HG02943 (cell line): ENCODE measurements around the gene PFKFB1.

Experiments
- ATAC-seq: cut with Tn5 transposase; IDR thresholded peaks from one replicate; pipeline ENCODE4 v1.9.1; 2021; ENCODE audit warnings: mild to moderate bottlenecking, low read depth, moderate library complexity; ENCODE audit not compliant: unreplicated experiment

PFKFB1 gene

DNA sequence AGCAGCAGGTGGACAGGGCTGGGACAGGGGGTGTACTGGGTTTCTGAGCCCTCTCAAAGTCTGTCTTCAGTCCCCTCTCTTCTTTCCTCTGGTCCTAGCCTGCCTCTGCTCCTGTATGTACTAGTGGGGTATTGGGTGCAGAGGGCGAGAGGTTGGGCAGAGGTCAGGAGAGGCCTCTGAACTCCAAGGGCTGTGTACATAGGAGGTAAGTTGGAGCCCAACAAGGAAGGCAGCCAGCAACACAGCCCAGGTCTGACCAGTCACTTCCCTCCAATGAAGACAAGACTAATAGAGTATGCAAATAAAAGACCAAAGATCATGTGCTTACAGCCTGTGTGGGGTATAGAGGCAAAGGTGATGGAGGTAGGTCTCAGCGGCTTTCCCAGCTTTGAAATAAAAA is at the start of gene PFKFB1:
Gene PFKFB1 (minus strand): TSS at position 90 of the 400 bp plus-strand sequence. CDS start 181 bp downstream, outside the sequence.
- ATAC-seq, result no peak

DNA sequence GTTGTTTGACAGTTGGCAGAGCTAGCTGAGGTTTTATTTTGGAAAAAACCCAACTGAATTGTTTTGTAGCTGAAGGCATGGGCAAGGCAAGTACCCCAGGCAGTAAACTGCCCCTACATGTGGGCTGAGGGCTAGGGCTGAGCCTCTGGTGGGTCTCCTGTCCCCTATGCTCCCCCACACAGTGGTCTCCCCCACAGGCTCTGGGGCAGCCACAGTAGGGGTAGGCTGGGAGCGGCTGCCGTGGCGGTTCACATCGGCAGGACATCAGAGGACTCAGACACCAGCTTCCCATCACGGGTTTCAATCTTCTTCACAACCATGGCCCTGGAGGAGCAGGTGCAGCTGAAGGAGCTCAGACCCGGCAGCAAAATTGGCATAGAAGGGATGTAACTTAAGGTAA is 47.5 kb upstream of the PFKFB1 start:
- ATAC-seq, result no peak

DNA sequence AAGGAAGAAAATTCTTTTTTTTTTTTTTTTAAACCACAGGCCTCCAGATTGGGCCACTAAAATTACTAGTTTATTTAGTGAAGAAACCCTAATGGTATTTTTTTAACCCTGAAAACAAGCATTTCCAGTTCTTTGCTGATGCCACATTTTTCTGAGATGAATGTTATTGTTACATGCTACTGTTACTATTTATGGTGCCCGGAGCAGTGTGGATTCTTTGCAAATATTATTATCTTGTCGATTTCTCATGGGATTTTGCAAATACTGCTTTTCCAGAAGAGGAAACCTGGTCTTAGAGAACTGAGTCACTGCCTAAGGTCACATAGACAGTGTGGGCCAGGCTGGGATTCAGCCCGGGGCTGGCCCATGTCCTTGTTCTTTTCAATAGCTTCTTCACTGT is 45.5 kb upstream of the PFKFB1 start:
- no peak for ATAC-seq

DNA sequence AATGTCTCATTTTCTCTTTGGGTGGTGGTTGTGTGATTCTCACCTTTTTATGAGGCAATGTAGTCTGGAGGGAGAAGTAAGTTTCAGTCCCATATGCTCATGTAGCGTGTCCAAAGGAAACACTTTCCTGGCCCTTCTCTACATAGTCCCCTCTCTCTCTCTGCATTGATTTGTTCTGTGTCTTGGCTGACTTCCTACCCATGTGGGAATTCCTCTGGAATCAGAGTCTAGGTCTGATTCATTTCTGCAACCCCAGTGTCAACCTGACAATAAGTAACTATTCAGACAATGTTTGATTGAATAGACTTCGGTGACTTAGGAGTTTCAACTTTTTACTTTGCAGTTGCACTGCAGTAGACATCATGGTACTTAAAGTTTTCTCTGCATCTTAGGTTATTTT is 39.4 kb upstream of the PFKFB1 start:
- ATAC-seq, result no peak

DNA sequence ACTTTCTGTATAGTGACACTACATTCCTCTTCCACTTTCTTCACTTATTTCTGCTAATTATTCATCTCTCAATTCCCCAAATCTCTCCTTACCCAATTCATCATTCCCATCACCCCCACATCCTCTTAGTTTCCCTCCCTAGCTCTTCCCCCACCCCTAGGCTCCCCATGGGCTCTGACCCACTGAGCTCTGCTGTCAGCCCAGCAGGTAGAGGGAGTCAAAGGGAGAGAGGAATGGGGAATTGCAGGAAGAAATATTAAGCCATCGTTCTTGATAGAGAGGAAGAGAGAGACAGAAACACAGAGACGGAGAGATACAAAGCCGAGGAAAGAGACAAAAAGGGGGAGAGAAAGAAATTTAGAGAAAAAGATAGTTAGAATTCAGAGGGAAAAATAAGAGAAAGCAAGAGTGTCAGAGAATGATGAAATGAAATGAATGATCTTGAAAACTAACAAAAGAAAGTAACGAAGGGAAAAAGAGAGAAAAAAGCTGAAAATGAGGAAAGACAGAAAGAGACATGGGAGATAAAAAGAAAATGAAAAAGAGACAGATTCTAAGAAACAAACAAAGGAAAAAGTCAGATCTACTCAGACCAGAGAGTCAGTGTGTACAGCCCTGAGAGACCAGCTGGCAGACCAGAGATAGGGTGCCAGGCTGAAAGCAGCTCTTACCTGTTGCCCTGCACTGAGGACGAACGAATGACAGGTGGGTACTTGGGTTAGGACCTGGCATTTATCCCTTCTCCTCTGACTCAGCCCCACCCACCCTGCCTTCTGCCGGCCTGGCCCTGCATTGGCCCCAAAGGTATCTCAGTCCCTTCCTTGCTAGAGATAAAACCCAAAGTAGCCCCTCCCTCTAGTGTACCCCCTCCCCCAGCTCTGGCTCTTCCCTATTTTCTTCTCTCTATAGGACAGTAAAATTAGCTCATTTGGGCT is 36.5 kb upstream of the PFKFB1 start, which contains the start of gene ALAS2:
Gene ALAS2 (minus strand): TSS at position 707 of the 935 bp plus-strand sequence. CDS start 4,977 bp downstream, outside the sequence.
- ATAC-seq, result no peak

DNA sequence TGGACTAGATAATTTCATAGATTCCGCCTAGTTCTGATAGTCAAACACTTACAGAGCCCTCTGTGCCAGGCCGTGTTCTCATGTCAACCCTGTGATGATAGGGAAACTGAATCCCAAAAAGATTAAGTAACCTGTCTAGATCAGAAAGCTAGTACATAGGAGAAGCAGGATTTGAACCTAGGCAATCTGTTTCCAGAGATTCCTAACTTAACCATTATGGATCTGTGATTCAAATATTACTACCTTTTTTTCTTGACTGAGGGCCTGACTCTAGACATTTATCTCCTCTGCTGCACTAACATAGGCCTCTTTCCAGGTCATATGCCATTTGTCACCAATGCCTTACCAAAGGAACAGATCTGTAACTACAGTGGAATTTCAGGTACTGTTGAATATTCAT is 35.3 kb upstream of the PFKFB1 start:
- no peak for ATAC-seq

DNA sequence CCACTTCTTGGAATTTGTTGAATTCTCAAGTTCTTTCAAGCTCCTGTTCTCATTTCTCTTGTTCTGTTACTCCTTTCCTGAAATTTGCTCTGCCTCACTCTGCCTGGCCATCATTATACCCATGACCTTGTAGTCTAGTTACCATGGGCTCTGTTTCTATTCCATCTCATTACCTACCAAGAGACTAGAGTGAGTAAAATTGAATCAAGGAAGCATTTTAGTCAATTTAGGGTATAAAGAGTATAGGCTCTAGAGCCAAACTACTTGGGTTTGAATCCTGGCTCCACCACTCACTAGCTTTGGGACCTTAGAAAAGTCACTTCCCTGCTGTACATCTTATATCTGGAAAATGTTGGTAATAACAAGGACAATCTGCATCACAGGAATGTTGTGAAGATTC is 34.6 kb upstream of the PFKFB1 start:
- ATAC-seq, result no peak

DNA sequence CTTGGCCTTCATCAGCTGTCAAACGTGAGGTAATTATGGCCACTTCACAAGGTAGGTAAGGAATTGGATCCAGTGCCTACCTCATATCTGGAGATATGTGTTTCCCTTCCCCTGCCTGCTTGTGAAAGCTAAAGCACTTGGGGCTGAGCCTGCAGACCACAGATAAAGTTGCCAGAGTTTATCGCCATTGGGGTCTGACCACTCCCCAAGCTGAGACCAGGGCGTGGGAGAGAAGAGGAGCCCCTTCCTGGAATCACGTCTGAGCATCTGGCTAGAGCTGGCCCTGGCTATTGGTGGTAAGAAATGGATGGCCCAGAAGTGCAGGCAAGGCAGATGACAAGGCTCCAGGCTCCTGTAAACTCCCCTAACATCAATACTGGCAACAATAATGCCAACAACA is 34.1 kb upstream of the PFKFB1 start:
- ATAC-seq, result no peak

DNA sequence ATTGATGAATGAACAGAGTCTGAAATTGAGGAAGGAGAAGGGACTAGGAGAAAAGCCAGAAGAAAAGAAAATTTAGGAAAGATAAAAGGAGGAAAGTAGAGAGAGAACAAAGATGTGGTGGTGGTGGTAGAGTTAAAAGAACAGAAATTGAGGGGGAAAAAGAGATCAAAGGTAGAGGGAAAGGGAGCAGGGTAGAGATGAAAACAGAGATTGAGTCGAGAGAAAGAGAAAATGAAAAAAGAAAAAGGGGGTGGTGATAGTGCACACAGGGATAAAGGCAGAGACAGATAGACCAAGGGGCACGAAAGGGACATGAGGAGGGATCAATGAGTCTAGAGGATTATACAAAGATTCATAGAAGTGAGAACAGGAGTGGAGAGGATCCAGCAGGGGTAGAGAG is 32.9 kb upstream of the PFKFB1 start:
- no peak for ATAC-seq

DNA sequence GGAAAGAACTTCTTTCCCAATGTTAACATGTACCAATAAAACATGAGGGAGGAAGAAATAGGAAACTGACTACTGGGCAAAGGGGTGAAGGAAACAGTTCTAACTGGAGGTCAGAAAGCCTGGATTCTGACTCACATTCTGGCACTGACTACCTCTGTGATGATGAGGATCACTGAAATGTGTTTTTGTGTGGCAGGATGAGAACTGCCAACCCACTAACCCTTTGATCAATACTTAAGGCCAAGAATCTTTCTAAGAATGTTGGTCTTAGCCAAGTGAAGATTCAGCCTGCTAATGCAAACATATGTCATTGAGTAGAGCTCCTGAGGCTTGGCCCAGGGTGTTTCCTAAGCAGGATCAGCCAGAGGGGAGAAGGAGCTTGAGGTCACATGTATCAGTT is 32.2 kb upstream of the PFKFB1 start:
- ATAC-seq, result no peak

DNA sequence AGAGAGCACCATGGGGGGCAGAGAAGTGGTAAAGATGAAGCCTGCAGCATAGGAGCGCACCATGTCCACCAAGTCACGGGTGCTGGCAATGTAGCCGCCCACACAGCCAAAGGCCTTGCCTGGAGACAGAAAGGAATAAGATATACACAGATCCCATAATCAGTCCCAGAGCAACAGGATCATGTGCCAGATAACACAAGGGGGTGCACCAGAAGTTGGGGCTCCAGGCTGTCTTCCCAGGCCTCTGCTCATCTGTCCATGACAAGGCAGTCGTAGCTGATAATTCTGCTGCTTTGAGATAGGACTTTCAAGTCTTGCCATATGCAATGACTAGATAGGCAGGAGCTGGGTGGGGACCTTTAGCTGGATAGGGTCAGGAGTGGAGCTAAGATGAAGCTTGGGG is 20.9 kb upstream of the PFKFB1 start:
- no peak for ATAC-seq

DNA sequence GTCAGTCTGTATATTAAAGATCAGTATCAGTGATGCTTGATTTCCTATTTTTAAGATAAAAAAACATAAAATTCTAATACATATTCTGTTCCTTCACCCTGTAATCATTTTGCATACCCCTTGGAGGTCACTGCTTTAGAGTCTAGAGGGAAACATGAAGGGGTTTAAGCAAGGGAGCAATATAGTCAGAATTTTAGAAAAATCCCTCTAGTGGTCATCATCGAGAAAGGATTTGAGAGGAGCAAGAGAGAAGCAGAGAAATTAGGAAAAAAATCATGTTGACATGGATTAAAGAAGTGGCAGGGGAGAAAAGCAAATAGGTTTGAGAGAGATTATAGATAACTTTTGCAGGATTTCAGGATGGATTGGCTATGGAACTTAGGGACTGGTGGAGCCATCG is 17.3 kb upstream of the PFKFB1 start:
- no peak for ATAC-seq

DNA sequence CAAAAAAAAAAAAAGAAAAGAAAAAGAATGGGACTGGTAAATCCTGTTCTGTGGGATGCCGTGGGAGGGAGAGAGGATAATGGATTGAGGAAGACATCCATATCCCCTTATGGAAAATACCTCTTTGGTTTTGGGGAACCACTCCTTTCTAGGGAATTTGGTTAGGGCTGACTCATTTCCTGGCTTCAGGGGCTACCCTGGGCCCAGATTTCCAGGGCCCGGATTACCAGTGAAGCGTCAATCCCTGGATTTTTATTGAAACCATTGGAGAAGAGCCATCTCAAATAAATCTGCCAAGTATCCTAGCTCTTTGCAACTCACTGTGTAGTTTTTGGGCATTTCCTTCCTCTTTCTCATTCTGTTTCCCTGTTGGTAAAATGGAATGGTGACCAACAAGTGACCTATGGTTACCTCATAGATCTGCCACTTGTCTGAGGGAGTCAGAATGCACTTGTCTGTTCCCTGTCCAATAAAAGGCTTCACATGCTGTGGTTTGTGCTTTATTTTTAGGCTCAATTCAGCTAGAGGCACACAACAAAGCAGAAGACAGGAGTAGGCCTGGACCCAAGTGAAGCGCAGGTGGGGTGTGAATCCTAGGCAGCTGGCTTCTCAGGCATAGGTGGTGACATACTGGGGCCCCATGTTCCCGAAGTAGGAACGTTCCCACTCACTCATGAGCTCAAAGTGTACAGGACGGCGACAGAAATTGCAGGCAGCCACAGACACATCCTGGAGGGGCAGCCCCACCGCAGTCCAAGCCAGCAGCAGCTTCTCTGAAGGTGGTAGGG is 14.8 kb upstream of the PFKFB1 start:
- ATAC-seq, result no peak

DNA sequence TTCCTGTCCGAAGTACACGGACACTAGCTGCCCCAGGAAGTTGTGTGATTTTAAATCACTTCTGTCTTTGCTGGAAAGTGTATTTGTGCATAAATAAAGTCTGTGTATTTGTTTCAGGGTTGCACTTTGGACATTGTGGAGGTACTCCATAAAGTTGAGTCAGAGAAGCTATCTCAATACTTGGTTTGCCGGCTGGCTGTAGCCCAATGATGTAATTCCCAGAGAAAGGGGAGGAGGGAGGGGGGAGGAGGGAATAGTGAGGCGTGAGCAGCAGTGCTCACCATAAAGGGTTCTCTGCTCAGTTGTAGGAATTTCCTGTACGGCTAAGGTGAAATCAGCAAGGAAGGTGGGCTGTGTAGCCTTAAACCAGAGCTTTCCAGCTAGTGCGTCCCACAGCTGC is 13.7 kb upstream of the PFKFB1 start:
- ATAC-seq, result no peak

DNA sequence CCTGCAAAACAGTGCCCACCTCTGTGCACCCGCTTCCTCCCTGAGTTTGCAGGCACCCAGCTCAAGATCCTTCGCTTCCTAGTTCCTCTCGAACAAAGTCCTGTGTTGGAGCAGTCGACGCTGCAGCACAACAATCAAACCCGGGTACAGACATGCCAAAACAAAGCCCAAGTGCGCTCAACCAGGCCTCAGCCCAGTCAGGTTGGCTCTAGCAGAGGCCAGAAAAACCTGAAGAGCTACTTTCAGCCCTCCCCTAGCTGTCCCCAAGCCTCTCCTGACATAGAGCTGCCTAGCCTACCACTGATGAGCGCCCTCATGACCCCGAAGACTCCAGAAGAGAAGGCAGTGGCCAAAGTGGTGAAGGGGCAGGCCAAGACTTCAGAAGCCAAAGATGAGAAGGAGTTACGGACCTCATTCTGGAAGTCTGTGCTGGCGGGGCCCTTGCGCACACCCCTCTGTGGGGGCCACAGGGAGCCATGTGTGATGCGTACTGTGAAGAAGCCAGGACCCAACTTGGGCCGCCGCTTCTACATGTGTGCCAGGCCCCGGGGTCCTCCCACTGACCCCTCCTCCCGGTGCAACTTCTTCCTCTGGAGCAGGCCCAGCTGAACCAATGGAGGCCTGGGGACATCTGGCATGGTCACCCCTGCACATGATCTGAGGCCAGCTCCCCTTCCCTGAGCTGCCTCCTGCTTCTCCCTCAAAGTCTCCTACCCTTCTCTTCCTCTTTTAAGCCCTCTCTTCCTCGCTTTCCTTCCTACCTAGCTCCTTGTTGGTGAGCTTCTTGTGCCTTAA is 13.0 kb upstream of the PFKFB1 start:
- no peak for ATAC-seq

DNA sequence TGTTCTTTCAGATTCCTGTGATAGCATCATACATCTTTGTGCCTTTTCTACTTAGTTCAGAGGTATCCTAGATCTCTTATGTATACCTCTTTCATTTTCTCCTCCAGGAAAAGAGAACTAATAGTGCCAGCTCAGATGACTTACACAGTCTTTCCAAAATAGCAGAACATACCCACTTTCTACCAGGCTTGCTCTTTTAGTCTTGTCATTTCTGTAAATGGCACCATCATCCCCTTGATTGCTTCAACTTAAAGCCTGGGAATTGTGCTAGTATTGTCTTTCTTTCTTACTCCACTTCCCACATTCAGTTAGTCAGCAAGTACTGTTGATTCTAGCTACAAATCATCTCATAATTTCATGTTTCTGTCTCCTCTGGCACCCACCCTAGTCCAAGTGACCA is 11.3 kb upstream of the PFKFB1 start:
- no peak for ATAC-seq

DNA sequence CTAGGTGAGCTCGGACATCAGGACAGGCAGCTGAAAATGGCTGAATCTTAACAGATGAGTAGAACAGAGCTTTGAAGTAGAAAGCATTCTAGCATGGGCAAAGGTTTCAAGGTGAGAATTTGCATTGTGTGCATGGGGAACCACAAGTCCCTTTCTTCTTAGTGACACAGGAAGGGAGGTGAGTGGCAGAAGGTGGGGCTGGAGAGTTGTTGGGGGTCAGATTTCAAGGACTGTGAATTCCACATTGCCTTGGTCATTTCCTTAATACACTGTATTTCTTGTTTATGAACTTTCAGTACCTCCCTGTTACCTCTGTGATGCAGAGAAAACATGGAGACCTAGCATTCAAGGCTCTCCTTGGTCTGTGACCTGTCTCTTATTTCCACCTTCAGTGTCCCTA is 10.2 kb upstream of the PFKFB1 start:
- no peak for ATAC-seq

DNA sequence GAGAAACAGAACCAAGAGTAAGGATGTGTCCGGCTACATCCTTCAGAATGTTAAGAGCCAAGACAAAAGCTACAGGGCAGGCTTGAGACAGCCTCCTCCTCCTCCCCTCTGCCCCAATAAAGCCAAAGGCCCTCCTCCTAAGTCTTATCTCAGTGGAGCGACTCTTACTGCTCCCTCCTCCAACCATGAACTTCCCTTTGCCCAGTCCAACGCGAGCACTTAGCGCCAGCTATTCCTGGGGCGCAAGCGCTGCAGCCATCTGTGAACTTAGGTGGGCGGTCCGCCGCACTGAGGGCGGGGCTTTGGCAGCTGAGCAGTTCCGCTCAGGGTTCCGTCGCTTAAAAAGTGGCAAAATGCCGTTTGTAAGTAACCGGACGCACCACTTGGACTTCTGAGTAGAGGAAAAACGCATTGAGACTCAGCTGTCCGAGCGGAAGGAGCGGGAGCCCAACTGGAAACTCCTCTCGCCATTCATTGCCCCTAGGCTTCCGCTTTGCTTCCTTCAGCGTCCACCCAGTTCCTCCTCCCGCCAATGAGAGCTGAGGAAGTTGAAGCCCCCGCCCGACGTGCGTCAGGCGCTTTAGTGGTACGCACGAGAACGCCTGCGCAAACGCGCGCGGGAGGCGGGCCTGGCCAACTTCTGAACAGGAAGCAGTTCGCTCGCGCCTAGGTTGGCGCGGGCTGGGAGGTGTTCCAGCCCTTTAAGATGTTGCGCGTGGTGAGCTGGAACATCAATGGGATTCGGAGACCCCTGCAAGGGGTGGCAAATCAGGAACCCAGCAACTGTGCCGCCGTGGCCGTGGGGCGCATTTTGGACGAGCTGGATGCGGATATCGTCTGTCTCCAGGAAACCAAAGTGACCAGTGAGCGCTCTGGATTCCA is 6.0 kb upstream of the PFKFB1 start, which contains the start of gene APEX2:
Gene APEX2 (plus strand): TSS at position 647 of the 882 bp plus-strand sequence. CDS start 60 bp downstream, at position 707.
- peak; percentile 94 for ATAC-seq

DNA sequence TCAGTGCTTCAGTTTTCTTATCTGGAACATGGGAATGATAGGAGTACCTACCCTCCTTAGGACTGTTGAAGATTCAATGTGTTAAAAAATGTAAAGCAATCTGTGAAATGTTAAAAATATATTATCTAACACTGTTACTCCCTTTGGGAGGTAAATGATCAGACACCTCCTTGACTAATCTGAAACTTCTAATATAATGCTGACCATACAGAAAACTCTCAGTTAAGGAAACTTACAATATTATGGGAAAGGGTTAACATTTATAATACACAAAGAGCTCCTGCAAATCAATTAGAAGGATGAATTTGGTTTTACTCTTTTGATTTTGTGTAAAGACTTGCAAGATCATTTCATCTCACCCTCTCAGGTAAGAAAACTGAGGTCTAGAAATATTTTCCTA is 1.6 kb upstream of the PFKFB1 start:
- ATAC-seq, result no peak
